OCI-LY3 (cell line): ENCODE results near the gene HLA-DQB1.

Experiments
- EZH2phosphoT487 ChIP-seq: fragments of 200-600 bp; shearing (Covaris generic); IDR thresholded peaks from 2 replicates; pipeline ENCODE4 v1.6.1; 2018; ENCODE audit warnings: antibody characterized with exemption, mixed run types, low read depth
- TF ChIP-seq, protein P1 (sequence below): fragments of 200-600, 300-600 bp; sonication (generic); IDR thresholded peaks from 2 replicates; pipeline ENCODE4 v1.5.1; 2014; ENCODE audit warnings: antibody characterized with exemption, low read length, low read depth

GRCh38 chr6:32621372-32621771, 45.1 kb downstream of the HLA-DQB1 start:
- TF ChIP-seq, protein P1, sequence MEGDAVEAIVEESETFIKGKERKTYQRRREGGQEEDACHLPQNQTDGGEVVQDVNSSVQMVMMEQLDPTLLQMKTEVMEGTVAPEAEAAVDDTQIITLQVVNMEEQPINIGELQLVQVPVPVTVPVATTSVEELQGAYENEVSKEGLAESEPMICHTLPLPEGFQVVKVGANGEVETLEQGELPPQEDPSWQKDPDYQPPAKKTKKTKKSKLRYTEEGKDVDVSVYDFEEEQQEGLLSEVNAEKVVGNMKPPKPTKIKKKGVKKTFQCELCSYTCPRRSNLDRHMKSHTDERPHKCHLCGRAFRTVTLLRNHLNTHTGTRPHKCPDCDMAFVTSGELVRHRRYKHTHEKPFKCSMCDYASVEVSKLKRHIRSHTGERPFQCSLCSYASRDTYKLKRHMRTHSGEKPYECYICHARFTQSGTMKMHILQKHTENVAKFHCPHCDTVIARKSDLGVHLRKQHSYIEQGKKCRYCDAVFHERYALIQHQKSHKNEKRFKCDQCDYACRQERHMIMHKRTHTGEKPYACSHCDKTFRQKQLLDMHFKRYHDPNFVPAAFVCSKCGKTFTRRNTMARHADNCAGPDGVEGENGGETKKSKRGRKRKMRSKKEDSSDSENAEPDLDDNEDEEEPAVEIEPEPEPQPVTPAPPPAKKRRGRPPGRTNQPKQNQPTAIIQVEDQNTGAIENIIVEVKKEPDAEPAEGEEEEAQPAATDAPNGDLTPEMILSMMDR = no peak
- TF ChIP-seq EZH2phosphoT487 = no peak
